H1 (cell line): ENCODE results near the gene TP73. TPM values are rescaled to one million over a fixed set of nuclear protein-coding genes. Genes with fewer than 3 reads are reported as not detected.

Experiments used
- CTCF ChIA-PET: fragments of 300-600 bp; sonication (Branson Sonifier 250); formaldehyde crosslinking; loops from one replicate; lab custom pipeline; 2021; ENCODE audit not compliant: partially characterized antibody; lab: Charles Lee
- POLR2A ChIA-PET: fragments of 300-600 bp; sonication (Branson Sonifier 250); formaldehyde crosslinking; loops from one replicate; lab custom pipeline; 2021; ENCODE audit warnings: inconsistent platforms; ENCODE audit not compliant: partially characterized antibody; lab: Charles Lee
- DNase-seq, 2 experiments: peaks; one replicate each; pipeline versions ENCODE4 v3.0.0 to v3.0.0-alpha.2; 2010 to 2022; ENCODE audit warnings: low spot score in 2 of 2, low read depth in 1 of 2, mixed read lengths in 1 of 2
- FAIRE-seq: peaks from 2 replicates; lab custom pipeline; 2011; peaks lifted over from hg19 to GRCh38; lab: Jason Lieb, UNC
- H2AFZ ChIP-seq: 2 replicates; pipeline ENCODE4 v1.8.1; 2012; ENCODE audit warnings: low read length, inconsistent platforms
- H2AK5ac ChIP-seq: 2 replicates; pipeline ENCODE4 v1.6.1; 2013; ENCODE audit warnings: low read depth, low read length
- H2BK120ac ChIP-seq: replicated peaks from 2 replicates; pipeline ENCODE3; 2013; ENCODE audit warnings: low read depth, low read length, inconsistent platforms
- H2BK12ac ChIP-seq: 2 replicates; pipeline ENCODE4 v1.6.1; 2013; ENCODE audit warnings: low read depth, low read length
- H2BK15ac ChIP-seq: 2 replicates; pipeline ENCODE4 v1.6.1; 2013; ENCODE audit warnings: low read length
- H2BK20ac ChIP-seq: 2 replicates; pipeline ENCODE4 v1.6.1; 2013; ENCODE audit warnings: low read length
- H2BK5ac ChIP-seq: 2 replicates; pipeline ENCODE4 v1.6.1; 2013; ENCODE audit warnings: low read depth, low read length
- H3K14ac ChIP-seq: 2 replicates; pipeline ENCODE4 v1.6.1; 2013; ENCODE audit warnings: inconsistent platforms; ENCODE audit not compliant: insufficient read length
- H3K18ac ChIP-seq: 2 replicates; pipeline ENCODE4 v1.6.1; 2013; ENCODE audit warnings: low read length; ENCODE audit errors: extremely low read depth
- H3K23ac ChIP-seq: 2 replicates; pipeline ENCODE4 v1.6.1; 2013; ENCODE audit warnings: inconsistent platforms; ENCODE audit not compliant: insufficient read length
- H3K23me2 ChIP-seq: 2 replicates; pipeline ENCODE4 v1.6.1; 2013; ENCODE audit warnings: low read depth, low read length
- H3K27ac ChIP-seq: 2 replicates; pipeline ENCODE4 v1.6.1; 2011; ENCODE audit warnings: low read depth, low read length, inconsistent platforms
- H3K27me3 ChIP-seq, 4 experiments: replicated peaks in 1 of 4; 1 replicate in 1 of 4; 2 replicates in 3 of 4; pipeline versions ENCODE4 v1.6.1 to v1.8.1; 2011 to 2013; ENCODE audit warnings: low read length in 3 of 4, mild to moderate bottlenecking in 3 of 4, inconsistent platforms in 2 of 4, mixed read lengths in 2 of 4, moderate library complexity in 1 of 4; ENCODE audit not compliant: control insufficient read depth in 3 of 4, insufficient read depth in 3 of 4; ENCODE audit errors: extremely low read depth in 1 of 4
- H3K36me3 ChIP-seq, 4 experiments: 2 replicates each; pipeline versions ENCODE4 v1.6.1 to v1.8.1; 2011 to 2013; ENCODE audit warnings: mild to moderate bottlenecking in 4 of 4, low read length in 3 of 4, moderate library complexity in 2 of 4, control low read depth in 1 of 4, inconsistent platforms in 1 of 4; ENCODE audit not compliant: insufficient read depth in 4 of 4, control insufficient read depth in 2 of 4
- H3K4ac ChIP-seq: replicated peaks from 2 replicates; pipeline ENCODE3; 2013; ENCODE audit warnings: low read length, low read depth, mixed read lengths, inconsistent platforms; ENCODE audit not compliant: insufficient read length
- H3K4me1 ChIP-seq, 4 experiments: replicated peaks in 1 of 4; 1 replicate in 1 of 4; 2 replicates in 3 of 4; pipeline versions ENCODE4 v1.6.1 to v1.8.1; 2011 to 2013; ENCODE audit warnings: low read length in 3 of 4, inconsistent platforms in 2 of 4, mixed read lengths in 1 of 4; ENCODE audit not compliant: insufficient read depth in 4 of 4, control insufficient read depth in 3 of 4
- H3K4me2 ChIP-seq, 2 experiments: 2 replicates each; pipeline versions ENCODE4 v1.6.1 to v1.8.1; 2011 to 2013; ENCODE audit warnings: low read depth in 2 of 2, low read length in 2 of 2, control low read depth in 1 of 2, inconsistent platforms in 1 of 2, mild to moderate bottlenecking in 1 of 2; ENCODE audit not compliant: insufficient read depth in 1 of 2
- H3K4me3 ChIP-seq, 4 experiments: fragments of 200-600, 300-600 bp in 1 of 4; sonication (generic), shearing (Covaris generic), sonication (Bioruptor Twin) in 1 of 4; 2 replicates each; pipeline versions ENCODE4 v1.5.1 to v1.8.1; 2011 to 2016; ENCODE audit warnings: low read length in 4 of 4, low read depth in 3 of 4, control low read depth in 2 of 4, inconsistent platforms in 2 of 4, mild to moderate bottlenecking in 2 of 4, mixed read lengths in 1 of 4, moderate library complexity in 1 of 4; ENCODE audit not compliant: insufficient read depth in 2 of 4; ENCODE audit errors: extremely low read depth in 1 of 4
- H3K56ac ChIP-seq: replicated peaks from 2 replicates; pipeline ENCODE3; 2013; ENCODE audit warnings: low read depth, mild to moderate bottlenecking, mixed read lengths, low read length, inconsistent platforms; ENCODE audit not compliant: insufficient read length
- H3K79me1 ChIP-seq: 2 replicates; pipeline ENCODE4 v1.6.1; 2013; ENCODE audit warnings: low read depth, low read length, control low read depth
- H3K79me2 ChIP-seq, 2 experiments: 2 replicates each; pipeline versions ENCODE4 v1.6.1 to v1.8.1; 2012 to 2013; ENCODE audit warnings: low read length in 2 of 2, mild to moderate bottlenecking in 2 of 2, inconsistent platforms in 1 of 2; ENCODE audit not compliant: insufficient read depth in 2 of 2, control insufficient read depth in 1 of 2
- H3K9ac ChIP-seq, 4 experiments: replicated peaks in 1 of 4; 1 replicate in 1 of 4; 2 replicates in 3 of 4; pipeline versions ENCODE4 v1.6.1 to v1.8.1; 2011 to 2013; ENCODE audit warnings: low read depth in 3 of 4, low read length in 3 of 4, control low read depth in 2 of 4, mild to moderate bottlenecking in 2 of 4, moderate library complexity in 2 of 4, inconsistent platforms in 1 of 4; ENCODE audit errors: extremely low read depth in 1 of 4
- H3K9me3 ChIP-seq, 2 experiments: 2 replicates each; pipeline versions ENCODE4 v1.6.1 to v1.8.1; 2012 to 2013; ENCODE audit warnings: mild to moderate bottlenecking in 2 of 2, moderate library complexity in 2 of 2, control low read depth in 1 of 2, inconsistent platforms in 1 of 2, low read depth in 1 of 2, low read length in 1 of 2, mixed read lengths in 1 of 2; ENCODE audit not compliant: insufficient read depth in 2 of 2
- H4K20me1 ChIP-seq, 2 experiments: replicated peaks in 1 of 2; 2 replicates each; pipeline versions ENCODE3 to v1.8.1; 2011 to 2013; ENCODE audit warnings: inconsistent platforms in 2 of 2, low read length in 2 of 2, mild to moderate bottlenecking in 1 of 2; ENCODE audit not compliant: insufficient read depth in 2 of 2, control insufficient read depth in 1 of 2
- H4K5ac ChIP-seq: 2 replicates; pipeline ENCODE4 v1.6.1; 2013; ENCODE audit warnings: low read length, low read depth, mixed read lengths, inconsistent platforms; ENCODE audit not compliant: insufficient read length
- H4K8ac ChIP-seq: 2 replicates; pipeline ENCODE4 v1.8.0; 2013; ENCODE audit warnings: mild to moderate bottlenecking, moderate library complexity, low read length, inconsistent platforms; ENCODE audit not compliant: insufficient read depth; ENCODE audit errors: extremely low read depth
- H4K91ac ChIP-seq: replicated peaks from 2 replicates; pipeline ENCODE3; 2013; ENCODE audit warnings: low read length, mixed read lengths, inconsistent platforms; ENCODE audit not compliant: insufficient read length
- GABPA ChIP-seq: IDR thresholded peaks from 2 replicates; pipeline ENCODE4 v1.6.1; 2011; ENCODE audit warnings: mild to moderate bottlenecking, low read length, moderate library complexity, borderline replicate concordance; ENCODE audit not compliant: insufficient read depth
- TBP ChIP-seq: IDR thresholded peaks from 2 replicates; pipeline ENCODE4 v1.6.1; 2011; ENCODE audit warnings: low read depth, low read length, improper control_type of control experiment
- WGBS, 2 experiments: shearing (Covaris generic) in 1 of 2; methylation state at CpG; one replicate each; pipeline versions ENCODE4 v1.1.6 to v1.1.7; 2013 to 2015; ENCODE audit warnings: low lambda C conversion rate in 2 of 2, mixed read lengths in 2 of 2, inconsistent platforms in 1 of 2, low coverage in 1 of 2, missing lambda C conversion rate in 1 of 2; ENCODE audit not compliant: insufficient replicate concordance in 2 of 2, insufficient coverage in 1 of 2, insufficient read length in 1 of 2; ENCODE audit errors: extremely low coverage in 1 of 2, missing lambda C conversion rate in 1 of 2; 5-methylcytosine and 5-hydroxymethylcytosine counted together
- polyA plus RNA-seq, 7 experiments: library from polyadenylated mRNA; depleted of rRNA in 3 of 7; stranded (reverse) in 5 of 7; unstranded in 2 of 7; fragments of >200 nt in 5 of 7; fragments of 200-250 nt in 2 of 7; gene quantifications; 1 replicate in 5 of 7; 2 replicates in 1 of 7; 4 replicates in 1 of 7; pipeline versions ENCODE4 v1.2.1 to v1.2.3, GENCODE V29; 2011 to 2013; ENCODE audit warnings: missing spikeins in 2 of 7, mixed read lengths in 2 of 7
- total RNA-seq: library from RNA; stranded (reverse); fragmentation: NEBNext Ultra II Directional; extraction: Animal tissue kit (Norgen Biotek cat#: 25700); gene quantifications from 2 replicates; pipeline ENCODE4 v1.2.1, GENCODE V29; 2021

The TP73 gene
- total and polyA plus RNA-seq, 2 of the 8 experiments (the other 6 are each of a cell fraction or from before 2014, with no cell fraction given), result 2.6 to 3.1 TPM

DNA sequence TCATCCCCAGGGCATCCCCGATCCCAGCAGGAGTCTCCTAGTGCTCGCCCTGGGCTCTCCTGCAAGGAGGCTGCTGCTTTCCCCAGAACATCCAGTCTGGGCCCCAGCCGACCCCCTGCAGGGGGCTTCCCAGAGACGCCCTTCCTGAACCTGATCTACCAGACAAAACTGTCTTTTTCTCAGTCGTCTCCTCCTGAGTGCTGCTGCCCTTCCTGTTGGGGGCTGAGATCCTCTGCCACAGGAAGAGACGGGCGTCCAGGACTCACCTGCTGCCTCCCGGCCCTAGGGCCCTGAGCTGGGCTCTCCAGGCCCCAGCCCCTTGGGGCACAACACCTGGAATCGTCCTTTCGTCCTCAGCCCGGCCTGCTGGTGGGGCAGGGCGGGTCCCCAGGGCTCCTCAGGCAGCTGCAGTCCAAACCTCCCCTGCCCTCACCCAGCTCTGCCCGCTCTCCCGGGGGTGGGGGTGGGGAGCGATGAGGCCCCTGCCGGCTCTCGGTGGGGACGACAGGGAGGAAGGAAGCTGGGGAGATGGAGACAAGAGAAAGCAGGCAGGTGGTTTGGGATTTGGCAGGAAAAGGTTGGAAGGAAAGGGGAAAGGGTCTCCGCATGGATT lies 36.9 kb downstream of the TP73 start:
- Histone ChIP-seq H3K4ac (no peak overlapping the region), H3K4me1 (peaks cover 3 to 27% (median 15%) of the 10 kb centered on the region in 4 experiments), H2BK20ac (no peak overlapping the region), H3K23ac (no peak overlapping the region), H3K23me2 (no peaks in the 10 kb centered on the region; the same call in 1 of the 2 replicates), H3K36me3 (no peaks in the 10 kb centered on the region), H3K27ac (no peak overlapping the region), H4K8ac (no peak overlapping the region), H2AK5ac (no peak overlapping the region)
- POLR2A ChIA-PET, result interaction anchor here (2.3 kb wide), 1 partner anchor 38 kb away, joined by 6 read pairs; no protein-coding TSS in a partner anchor
- TF ChIP-seq TBP (no peak), GABPA (0 out of 2 replicates have a peak, but pooled peaks have one; percentile 1)
- TF ChIP-seq, all 59 proteins: peak for 1
- Histone ChIP-seq H4K5ac (no peak overlapping the region), H3K4me3 (no peak overlapping the region; a peak in 1 of 8 replicates), H3K4me2 (no peak overlapping the region), H3K27me3 (peaks cover 0 to 12% (median 2%) of the 10 kb centered on the region in 4 experiments; a peak in 3 of 7 replicates), H4K91ac (no peak overlapping the region), H4K20me1 (peaks cover 0 to 4% of the 10 kb centered on the region in 2 experiments), H3K79me2 (no peaks in the 10 kb centered on the region), H3K9me3 (no peaks in the 10 kb centered on the region), H3K79me1 (no peaks in the 10 kb centered on the region; the same call in 1 of the 2 replicates), H3K14ac (no peak overlapping the region), H2BK120ac (no peak overlapping the region), H2AFZ (no peak overlapping the region), H2BK15ac (peak overlapping the region; percentile 61; the same call in 1 of the 2 replicates), H3K18ac (0 out of 2 replicates have a peak overlapping the region, but pooled peaks have one; percentile 43), H2BK5ac (0 out of 2 replicates have a peak overlapping the region, but pooled peaks have one; percentile 8), H2BK12ac (no peak overlapping the region), H3K9ac (no peak overlapping the region), H3K56ac (no peak overlapping the region)
- 74% methylated on average over 13 of the region's 19 CpGs; no CpG with 5 or more reads in 1 of the 2 experiments for WGBS, 2 experiments
- no peak for DNase-seq
- no peak for FAIRE-seq
- CTCF ChIA-PET, result interaction anchor here (0.5 to 2.5 kb wide), 4 partner anchors 17 to 1165 kb away, joined by 3 to 8 read pairs (median 4); no protein-coding TSS in a partner anchor
